Activated effector memory CD4-positive, alpha-beta T cell treated with anti-CD3 and anti-CD28 coated beads, Interleukin-2, amount 50 U/mL, for 16 hours (primary cell): ENCODE measurements around the gene GANAB.
"Not testable (repeated sequence)": the region's sequence is repeated elsewhere in the genome, so short reads cannot be mapped to it uniquely, and the experiment has no call there.

Source experiments
- DNase-seq: peaks from one replicate; pipeline ENCODE4 v3.0.0-alpha.2; 2020

The GANAB gene

GRCh38 chr11:62621027-62621566, 25.3 kb downstream of the GANAB start:
- DNase-seq = no peak

- DNase-seq = not testable (repeated sequence)
These were observed 29.5 kb downstream of the GANAB start for GRCh38 chr11:62616957-62617356.

GRCh38 chr11:62615521-62615920, 30.9 kb downstream of the GANAB start:
- no peak for DNase-seq

DNA sequence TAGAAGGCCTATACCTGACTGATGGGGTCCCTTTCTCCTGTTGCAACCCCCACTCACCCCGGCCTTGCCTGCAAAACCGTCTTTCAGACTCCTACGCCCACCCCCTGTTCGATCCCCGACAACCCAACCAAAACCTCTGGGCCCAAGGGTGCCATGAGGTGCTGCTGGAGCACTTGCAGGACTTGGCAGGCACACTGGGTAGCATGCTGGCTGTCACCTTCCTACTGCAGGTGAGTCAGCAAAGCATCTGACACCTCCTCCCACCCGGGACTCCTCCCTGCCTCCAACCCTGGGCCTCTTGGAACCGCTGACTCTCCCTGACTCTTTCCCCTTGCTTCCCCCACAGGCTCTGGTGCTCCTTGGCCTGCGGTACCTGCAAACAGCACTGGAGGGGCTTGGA, 32.1 kb downstream of the GANAB start:
- peak; percentile 80 for DNase-seq

DNA sequence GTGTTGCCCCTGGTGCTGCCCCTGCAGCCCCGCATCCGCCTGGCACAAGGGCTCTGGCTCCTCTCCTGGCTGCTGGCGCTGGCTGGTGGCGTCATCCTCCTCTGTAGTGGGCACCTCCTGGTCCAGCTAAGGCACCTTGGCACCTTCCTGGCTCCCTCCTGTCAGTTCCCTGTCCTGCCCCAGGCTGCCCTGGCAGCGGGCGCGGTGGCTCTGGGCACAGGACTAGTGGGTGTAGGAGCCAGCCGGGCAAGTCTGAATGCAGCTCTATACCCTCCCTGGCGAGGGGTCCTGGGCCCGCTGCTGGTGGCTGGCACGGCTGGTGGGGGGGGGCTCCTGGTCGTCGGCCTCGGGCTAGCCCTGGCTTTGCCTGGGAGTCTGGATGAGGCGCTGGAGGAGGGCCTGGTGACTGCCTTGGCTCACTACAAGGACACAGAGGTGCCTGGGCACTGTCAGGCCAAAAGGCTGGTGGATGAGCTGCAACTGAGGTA, 33.1 kb downstream of the GANAB start:
- no peak for DNase-seq

GRCh38 chr11:62612366-62613290, 33.8 kb downstream of the GANAB start, which contains the start of the genes EML3 and ROM1:
Gene EML3 (minus strand): TSS chr11:62612775. CDS start chr11:62612457, 318 bp downstream.
Gene ROM1 (plus strand): TSS chr11:62613257. CDS start chr11:62613282, 25 bp downstream.
- DNase-seq = peak; percentile 94

DNA sequence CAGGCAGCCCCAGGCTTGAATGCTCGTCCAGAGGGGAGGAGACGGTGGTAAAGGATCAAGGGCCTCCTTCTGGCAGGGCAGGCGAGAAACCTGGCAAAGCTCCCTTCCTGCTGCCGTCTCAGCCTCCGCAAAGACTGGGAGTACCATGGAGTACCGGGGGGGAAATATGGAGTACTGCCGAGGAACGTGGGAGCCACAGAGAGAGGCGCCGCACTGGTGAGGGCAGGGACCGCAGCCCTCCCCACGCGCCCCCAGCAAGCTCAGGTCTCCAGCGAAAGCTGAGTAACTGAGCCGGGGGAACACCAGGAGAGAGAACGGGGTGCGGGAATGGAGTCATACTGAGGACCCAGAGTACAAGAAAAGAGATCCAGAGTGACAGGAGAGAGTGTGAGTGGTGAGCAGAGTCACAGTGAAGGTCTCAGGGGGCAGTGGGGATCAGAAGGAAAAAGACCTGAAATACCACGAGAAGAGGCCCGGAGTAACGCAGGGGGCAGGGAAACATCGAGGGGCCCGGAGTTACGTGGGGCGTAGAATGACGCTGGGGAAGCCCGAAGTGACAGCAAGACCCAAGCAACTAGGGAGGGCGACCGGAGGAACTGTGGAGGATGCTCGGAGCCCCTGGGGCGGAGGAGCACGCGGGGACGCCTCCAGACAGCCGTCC, 34.6 kb downstream of the GANAB start:
- DNase-seq = peak; percentile 81

DNA sequence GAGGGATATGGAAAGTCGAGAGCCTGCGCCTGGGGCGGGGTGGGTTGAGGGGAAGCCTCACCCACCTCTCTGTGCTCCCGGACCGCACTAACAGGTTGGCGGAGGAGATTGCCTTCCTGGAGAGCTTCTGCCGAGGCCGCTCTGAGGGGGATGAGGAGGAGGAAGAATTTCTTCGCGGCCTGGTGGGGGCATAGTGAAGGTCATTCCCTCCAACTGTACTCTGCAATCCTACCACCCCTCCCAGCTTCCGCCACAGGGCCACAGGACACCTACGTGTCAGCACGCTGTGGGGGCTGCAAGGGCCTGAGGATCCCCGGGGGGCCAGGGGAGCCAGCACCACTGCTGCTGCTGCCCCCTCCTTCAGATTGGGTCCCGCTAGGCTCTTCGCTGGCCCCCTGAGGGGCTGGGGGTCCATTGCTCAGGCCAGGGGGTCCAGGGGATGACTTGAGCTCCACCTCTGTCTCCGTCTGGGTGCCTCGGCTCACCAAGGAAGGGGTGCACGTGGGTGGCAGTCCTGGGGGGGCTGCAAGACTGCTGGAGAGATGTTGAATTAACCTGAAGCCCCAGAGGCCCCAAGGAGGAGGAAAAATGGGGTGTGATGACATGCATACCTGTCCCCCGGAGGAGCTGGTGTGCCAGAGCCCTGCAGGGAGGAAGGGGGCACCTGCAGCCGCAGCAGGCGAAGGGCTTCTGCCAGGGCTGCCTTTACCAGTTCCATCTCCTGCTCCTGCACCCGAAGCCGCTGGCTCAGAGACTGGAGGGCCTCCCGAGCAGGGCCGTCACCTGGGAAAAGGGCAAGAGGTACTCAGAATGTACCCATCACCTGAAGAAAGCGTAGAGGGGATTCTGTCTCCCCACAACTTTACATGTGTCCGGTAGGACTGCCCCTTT, 35.4 kb downstream of the GANAB start:
- no peak for DNase-seq

DNA sequence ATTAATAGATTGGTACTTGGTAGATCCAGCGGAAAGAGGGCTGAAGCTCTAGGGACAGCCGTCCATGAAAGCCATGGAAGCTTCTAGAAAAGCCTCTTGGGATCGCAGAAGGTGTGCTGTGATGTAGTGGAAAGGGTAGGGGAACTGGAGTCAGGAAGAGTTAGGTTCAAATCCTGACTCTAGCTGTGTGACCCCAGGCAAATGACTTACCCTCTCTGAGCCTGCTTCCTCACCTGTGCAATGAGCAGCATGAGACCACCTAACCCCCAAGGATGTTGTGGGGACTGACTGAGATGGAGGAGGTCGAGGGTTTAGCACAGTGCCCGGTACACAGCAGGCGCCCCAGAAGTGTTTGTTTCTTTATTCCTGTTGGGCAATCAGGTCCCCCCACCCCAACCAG, 36.0 kb downstream of the GANAB start:
- DNase-seq = no peak

DNA sequence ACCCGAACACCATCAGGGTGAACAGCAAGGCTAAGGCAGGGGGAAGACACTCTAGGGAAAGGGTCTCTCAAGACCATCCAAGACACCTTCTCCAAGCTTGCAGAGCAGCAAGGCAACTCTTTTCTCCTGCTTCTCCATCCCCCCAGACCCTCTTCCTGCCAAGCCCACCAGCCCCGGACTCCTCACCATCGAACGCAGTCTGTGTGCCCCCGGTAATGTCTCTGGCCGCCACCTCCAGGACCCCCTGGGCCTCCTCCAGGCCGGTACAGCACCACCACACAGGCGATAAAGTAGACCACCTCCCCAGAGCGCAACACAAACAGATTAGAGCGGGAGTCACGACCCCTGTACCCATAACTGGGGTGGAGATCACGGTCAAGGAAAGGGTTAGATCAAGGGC, 37.6 kb downstream of the GANAB start:
- DNase-seq = no peak

DNA sequence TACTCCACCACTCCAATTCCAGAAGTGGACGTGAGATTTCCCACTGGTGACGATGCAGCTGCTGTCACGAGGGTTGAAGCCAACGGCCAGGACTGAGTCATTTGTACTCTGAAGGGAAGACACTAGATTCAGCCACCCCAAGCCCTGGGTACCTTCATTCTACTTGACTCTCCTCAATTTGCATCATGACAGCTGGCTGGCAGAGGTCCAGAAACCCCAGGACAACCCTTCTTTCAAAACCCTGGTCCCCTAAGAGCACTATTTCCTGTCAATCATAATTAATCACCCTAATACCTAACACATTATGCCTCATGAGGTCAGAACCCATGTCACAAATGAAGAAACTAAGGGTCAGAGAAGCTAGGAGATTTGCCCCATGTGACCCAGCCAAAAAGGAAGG, 38.7 kb downstream of the GANAB start:
- no peak for DNase-seq

GRCh38 chr11:62605902-62606301, 40.5 kb downstream of the GANAB start:
- no peak for DNase-seq

GRCh38 chr11:62605467-62605866, 40.9 kb downstream of the GANAB start:
- no peak for DNase-seq

- no peak for DNase-seq
These were observed 41.8 kb downstream of the GANAB start for GRCh38 chr11:62604460-62605120.

DNA sequence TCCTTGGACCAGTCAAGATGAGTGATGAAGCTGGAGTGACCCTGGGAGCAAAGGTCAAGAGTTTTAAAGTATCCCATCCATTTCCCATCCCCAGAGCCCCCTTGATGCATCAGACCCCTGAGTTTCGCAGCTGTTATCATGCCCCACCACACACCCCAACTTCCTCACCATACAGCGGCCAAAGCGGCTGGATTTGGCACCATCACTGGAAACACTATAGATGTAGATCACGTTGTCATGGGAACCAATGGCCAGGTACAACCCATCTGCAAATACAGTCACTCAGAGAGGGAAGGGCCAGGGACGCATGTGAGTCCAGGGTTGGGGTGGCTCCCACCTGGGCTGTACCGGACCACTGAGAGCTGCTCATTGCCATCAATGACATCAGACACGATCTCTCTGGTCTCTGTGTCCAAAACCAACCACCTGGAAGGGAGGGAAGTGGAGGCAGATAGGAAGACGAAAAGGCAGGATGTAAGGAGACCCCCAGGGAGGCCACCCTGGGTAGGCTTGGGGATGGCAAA, 42.6 kb downstream of the GANAB start:
- no peak for DNase-seq

DNA sequence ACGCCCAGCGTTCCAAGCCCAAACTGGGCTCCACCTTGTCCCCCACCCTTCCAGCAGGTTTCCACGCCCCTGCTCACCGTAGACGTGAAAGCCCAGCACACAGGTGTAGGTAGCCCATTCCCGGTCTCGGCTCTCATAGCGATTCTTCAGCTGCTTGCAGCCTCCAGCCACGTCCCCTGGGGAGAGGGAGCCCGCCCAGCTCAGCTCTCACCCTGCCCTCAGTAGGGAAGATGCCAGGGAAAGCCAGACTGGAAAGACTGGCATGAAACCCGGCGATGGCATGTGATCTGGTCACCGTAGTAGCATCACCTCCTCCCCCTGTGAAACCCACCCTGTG, 43.4 kb downstream of the GANAB start:
- DNase-seq = no peak

DNA sequence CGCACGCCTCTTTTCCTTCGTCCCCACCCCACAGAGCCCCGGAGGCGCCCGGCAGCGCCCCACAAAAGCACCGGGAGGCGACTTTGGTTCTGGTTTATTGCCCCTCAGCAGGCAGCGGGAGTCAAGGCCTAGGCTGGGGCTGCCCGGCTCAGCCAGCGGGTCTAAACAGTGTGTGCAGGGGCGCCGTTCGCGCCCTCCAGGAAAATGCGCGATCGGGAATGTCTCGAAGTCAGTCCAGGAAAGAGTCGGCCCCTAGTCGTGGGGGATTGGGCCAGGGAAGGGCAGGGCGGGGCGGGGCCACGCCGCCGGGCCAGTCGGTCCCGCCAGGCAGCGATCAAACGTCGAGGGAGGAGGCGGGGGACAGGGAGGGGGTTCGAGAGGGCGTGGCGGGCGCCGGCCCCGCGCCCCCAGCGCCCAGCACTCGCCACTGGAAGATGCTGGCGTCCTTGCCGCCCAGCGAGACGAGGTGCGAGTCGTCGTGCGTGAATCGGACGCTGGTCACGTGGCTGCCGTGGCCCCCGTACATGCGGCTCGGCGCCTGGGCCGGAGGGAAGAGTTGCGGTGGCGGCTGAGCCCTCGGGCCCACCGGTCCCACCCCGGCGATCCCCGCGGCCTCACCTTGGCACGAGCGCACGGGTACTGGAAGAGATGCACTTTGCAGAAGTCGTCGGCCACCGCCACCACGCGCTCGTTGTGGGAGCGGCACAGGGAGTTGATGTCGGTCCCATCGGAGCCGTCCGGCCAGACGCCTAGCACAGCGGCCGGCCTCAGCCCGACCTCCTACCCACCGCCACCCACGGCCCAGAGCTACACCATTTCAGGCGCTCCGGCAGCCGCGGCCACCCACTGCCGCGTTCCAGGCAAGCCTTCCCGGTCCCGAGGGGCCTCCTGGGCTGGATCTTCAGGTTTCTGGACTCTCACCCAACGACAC, 44.0 kb downstream of the GANAB start:
- peak; percentile 69 for DNase-seq

DNA sequence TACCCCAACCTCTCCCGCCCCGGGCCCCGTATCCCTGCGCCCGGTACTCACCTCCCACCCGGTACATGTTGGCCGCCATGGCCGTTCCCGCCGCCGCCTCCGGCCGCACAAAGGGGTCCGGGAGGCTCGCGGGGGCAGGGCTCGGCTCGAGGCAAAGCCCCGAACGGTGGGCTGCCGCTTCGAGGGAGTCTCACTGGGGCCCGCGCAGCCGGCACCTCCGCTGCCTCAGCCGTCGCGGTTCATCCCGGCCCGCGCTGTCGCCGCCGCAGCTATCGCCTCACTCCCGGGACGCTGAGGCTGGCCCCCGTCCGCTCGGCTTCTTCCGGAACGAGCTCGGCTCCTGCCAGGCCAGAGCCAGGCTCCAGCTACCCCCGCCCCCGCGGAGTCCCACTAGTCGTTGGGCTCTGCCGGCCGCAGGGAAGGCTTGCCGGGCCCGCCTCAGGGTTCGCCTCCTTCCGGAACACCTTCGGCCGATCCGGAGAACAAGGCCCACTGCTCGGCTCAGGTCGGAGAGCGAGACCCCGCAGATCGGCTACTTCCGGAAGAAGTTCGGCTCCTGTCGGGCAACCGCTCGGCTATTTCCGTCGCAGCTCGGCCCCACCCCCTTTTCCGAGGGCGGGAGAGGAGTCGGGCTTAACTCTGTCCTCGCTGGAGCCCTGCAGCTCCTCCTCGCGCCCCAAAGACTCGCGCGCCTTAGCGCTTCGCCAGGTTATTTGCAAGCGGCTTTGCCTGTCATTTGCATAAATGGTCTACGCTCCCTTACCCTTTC, 44.9 kb downstream of the GANAB start, which contains the start of gene MTA2:
Gene MTA2 (minus strand): TSS at position 494 of the 769 bp plus-strand sequence. CDS start 415 bp downstream, at position 79.
- DNase-seq = peak; percentile 100

- peak; percentile 85 for DNase-seq
These were observed 45.4 kb downstream of the GANAB start for GRCh38 chr11:62601122-62601371.
